Epithelial cell of esophagus (primary cell): ENCODE results near the gene TULP3.

Source experiments
- DNase-seq: peaks from one replicate; pipeline ENCODE4 v3.0.0; 2010; ENCODE audit warnings: low read depth
- H3K4me3 ChIP-seq: 2 replicates; pipeline ENCODE4 v1.5.1; 2011; ENCODE audit warnings: mild to moderate bottlenecking, low read length, control low read depth
- TF ChIP-seq, protein P1 (sequence below): IDR thresholded peaks from 2 replicates; pipeline ENCODE4 v1.5.1; 2011; ENCODE audit warnings: low read depth, mild to moderate bottlenecking, low read length, control low read depth, inconsistent platforms; ENCODE audit not compliant: insufficient read depth; ENCODE audit errors: missing control alignments

The TULP3 gene

DNA sequence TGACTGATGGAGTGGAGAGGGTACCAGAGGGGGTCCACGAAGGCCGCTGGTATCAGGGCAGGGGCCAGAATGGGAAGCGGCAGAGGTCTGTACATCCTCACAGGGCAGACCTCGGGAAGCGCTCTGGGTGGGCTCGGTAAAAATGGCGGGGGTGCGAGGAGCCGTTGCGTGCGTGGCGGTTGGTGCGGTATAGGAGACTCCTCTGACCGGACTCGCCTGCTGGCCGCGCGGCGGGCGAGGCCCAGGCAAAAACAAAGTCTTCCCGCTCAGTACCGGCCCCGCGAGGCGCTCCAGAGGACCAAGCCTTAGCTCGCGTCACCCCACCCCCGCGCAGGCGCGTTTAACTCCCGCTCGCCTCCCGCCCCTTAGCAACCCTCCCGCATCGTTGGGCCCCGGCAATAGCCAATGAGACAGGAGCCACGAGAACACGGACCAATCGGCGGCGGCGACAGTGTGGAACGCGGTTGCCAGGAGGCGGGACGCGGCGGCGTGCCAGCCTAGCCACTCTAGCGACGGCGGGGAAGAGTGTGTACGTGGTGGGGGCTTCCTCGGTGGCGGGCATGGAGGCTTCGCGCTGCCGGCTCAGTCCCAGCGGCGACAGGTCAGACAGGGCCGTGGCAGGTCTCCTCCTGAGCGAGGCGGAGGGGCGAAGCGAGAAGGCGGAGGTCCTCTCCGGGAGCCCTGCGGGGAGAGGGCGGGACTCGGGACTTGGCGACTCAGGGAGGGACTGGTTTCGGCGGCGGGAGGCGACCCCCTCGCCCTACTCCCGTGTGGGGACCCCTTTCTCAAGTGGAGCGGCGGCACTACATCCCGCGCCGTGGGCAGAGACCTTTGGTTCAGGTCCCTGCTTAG is at the start of gene TULP3:
Gene TULP3 (plus strand): TSS at position 504 of the 852 bp plus-strand sequence. CDS start 57 bp downstream, at position 561.
- TF ChIP-seq, protein P1, sequence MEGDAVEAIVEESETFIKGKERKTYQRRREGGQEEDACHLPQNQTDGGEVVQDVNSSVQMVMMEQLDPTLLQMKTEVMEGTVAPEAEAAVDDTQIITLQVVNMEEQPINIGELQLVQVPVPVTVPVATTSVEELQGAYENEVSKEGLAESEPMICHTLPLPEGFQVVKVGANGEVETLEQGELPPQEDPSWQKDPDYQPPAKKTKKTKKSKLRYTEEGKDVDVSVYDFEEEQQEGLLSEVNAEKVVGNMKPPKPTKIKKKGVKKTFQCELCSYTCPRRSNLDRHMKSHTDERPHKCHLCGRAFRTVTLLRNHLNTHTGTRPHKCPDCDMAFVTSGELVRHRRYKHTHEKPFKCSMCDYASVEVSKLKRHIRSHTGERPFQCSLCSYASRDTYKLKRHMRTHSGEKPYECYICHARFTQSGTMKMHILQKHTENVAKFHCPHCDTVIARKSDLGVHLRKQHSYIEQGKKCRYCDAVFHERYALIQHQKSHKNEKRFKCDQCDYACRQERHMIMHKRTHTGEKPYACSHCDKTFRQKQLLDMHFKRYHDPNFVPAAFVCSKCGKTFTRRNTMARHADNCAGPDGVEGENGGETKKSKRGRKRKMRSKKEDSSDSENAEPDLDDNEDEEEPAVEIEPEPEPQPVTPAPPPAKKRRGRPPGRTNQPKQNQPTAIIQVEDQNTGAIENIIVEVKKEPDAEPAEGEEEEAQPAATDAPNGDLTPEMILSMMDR: no peak
- peak within 1 kb of the TSS; percentile 88 for H3K4me3 ChIP-seq

GRCh38 chr12:2841056-2841650 is 49.5 kb upstream of the TULP3 start:
- no peak overlapping the region for H3K4me3 ChIP-seq
- TF ChIP-seq, protein P1: no peak
- DNase-seq: no peak

More for the DNA sequence above, at the start of gene TULP3:
- peak; percentile 98 for DNase-seq

GRCh38 chr12:2842948-2843347 is 47.7 kb upstream of the TULP3 start:
- no peak overlapping the region for H3K4me3 ChIP-seq
- no peak for DNase-seq
- TF ChIP-seq, protein P1: no peak

DNA sequence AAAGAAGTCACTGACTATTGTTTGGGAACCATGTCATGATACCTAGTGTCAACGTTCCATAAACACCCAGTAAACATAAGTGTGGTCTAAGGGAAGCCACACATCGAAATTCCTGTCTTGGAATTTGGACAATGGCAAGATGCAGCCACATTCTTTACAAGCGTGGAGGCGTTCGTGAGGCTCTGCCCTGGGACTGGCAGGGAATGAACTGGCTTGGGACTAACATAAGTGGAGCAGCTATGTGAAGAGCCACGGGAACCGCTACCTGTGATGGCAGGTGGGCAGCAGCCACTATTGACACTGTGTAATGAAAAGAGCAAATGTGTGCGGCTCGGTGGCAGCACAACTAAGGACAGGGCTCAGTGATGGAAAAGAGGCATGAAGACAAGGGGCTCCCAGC is 45.9 kb upstream of the TULP3 start:
- TF ChIP-seq, protein P1: no peak
- H3K4me3 ChIP-seq: no peak overlapping the region
- no peak for DNase-seq

DNA sequence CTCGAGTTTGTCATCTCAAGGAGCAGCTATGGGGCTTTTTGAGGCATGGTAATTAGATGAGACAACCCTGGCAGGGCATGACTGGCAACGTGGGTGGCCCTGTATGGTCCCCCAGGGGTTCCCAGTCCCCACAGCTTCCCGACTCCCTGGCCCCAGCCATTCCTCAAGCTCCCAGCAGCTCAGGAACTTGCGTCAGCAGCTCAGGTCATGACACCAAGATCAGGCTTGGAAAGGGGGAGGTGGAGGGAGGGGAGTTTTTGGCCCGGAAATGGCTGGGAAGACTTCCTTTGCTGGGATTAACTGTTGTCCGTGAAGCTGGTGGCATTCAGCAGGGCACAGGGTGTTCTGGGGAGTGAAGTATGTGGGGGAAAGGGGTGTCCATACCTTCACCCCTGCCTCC is 45.4 kb upstream of the TULP3 start:
- DNase-seq: no peak
- TF ChIP-seq, protein P1: no peak
- H3K4me3 ChIP-seq: no peak overlapping the region

GRCh38 chr12:2851931-2852330 is 38.8 kb upstream of the TULP3 start:
- no peak for DNase-seq
- TF ChIP-seq, protein P1: no peak
- no peak overlapping the region for H3K4me3 ChIP-seq
